ENCODE results near the gene ETNK2.

Gene ETNK2

DNA sequence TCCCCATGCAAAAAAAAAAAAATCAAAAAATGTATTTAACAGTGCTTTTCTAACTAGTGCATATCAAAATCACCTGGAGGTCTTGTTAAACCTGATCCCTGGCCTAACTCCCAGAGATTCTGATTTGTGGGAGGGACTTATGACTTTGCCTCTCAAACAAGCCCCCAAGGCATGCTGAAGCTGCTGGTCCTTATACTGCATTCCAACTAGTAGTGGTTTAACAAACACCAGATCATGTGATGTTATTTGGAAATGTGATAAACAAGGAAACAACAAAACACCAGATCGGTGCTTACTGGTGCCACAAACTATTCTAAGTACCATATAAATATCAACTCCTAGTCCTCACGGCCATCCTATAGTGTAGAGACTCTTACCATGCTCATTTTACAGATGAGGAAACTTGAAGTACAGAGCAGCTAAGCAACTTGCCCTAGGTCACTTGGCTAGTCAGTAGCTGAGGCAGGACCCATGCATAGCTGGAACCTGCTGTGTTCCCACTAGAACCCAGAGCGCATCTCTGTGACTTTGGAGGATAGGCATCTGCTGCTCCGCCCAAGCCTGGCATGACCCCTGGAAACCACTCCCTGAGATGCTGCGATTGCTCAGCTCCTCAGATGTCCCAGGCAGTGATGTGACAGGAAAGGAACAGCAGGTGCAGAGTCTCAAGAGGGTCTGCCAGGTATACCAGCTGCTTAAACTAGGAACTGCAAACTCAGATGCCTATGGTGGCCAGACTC, 40.8 kb downstream of the ETNK2 start:
- TF ChIP-seq, protein P1, sequence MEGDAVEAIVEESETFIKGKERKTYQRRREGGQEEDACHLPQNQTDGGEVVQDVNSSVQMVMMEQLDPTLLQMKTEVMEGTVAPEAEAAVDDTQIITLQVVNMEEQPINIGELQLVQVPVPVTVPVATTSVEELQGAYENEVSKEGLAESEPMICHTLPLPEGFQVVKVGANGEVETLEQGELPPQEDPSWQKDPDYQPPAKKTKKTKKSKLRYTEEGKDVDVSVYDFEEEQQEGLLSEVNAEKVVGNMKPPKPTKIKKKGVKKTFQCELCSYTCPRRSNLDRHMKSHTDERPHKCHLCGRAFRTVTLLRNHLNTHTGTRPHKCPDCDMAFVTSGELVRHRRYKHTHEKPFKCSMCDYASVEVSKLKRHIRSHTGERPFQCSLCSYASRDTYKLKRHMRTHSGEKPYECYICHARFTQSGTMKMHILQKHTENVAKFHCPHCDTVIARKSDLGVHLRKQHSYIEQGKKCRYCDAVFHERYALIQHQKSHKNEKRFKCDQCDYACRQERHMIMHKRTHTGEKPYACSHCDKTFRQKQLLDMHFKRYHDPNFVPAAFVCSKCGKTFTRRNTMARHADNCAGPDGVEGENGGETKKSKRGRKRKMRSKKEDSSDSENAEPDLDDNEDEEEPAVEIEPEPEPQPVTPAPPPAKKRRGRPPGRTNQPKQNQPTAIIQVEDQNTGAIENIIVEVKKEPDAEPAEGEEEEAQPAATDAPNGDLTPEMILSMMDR (IDR thresholded peaks at IDR 0.05; ENCODE audit: extremely low read depth, missing control alignments), result no peak
- DNase-seq (ENCODE audit: low spot score), result no peak

GRCh38 chr1:204108312-204109141, 43.3 kb downstream of the ETNK2 start:
- TF ChIP-seq, protein P1 (IDR thresholded peaks at IDR 0.05; ENCODE audit: extremely low read depth, missing control alignments), result no peak
- DNase-seq (ENCODE audit: low spot score), result no peak

DNA sequence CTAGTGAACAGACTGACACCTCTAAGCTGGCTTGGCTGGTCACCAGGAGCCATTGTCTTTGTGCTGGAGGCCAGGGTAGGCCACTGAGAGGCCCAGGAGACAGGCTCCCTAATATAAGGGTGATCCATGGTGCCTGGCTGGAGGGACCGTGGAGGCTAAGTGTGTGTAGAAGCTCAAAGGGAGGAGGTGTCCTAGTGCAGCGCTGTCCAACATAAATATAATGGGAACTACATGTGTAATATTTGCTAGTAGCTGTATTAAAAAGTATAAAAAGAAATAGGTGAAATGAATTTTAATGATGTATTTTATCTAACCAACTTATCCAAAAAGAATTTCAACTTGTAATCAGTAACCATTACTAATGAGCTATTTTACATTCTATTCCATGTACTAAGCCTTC, 44.0 kb downstream of the ETNK2 start:
- DNase-seq (ENCODE audit: low spot score), result no peak
- TF ChIP-seq, protein P1 (IDR thresholded peaks at IDR 0.05; ENCODE audit: extremely low read depth, missing control alignments), result no peak

DNA sequence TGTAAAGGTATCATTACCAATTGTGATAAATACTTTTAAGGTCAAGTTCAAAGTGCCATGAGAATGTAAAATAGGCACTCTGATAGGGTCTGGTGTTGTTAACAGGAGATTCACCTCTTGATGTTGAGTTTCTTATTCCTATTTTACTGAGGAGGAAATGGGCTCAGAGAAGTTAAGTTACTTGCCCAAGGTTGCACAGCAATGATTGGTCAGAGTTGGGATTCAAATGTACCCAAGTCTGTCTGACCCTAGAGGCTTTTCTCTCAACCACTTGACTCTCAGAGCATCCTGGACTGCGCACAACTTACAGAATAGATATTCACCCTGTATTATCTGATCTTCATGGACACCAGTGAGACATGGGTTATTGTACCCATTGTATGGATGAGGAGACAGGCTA, 45.0 kb downstream of the ETNK2 start:
- no peak for DNase-seq (ENCODE audit: low spot score)
- TF ChIP-seq, protein P1 (IDR thresholded peaks at IDR 0.05; ENCODE audit: extremely low read depth, missing control alignments), result no peak

- TF ChIP-seq, protein P1 (IDR thresholded peaks at IDR 0.05; ENCODE audit: extremely low read depth, missing control alignments), result no peak
- no peak for DNase-seq (ENCODE audit: low spot score)
These were observed 46.7 kb downstream of the ETNK2 start for GRCh38 chr1:204105131-204105515.

- TF ChIP-seq, protein P1 (IDR thresholded peaks at IDR 0.05; ENCODE audit: extremely low read depth, missing control alignments), result no peak
- DNase-seq (ENCODE audit: low spot score), result no peak
These were observed 47.3 kb downstream of the ETNK2 start for GRCh38 chr1:204104331-204105130.

DNA sequence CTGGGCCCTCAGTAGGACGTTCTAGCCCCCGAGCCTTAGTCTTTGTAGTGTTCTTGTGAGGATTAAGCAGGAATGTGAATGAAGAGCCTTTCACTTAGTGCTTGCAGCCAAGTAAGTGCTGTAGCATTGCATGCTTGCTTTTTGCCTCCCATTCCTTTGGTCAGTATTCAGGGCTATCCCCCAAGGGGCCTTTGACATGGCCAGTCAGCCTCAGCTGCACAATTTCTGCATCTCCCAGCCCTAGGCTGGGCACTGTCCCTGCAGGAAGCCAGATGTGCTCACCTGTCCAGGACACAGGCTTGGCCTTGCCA, 48.5 kb downstream of the ETNK2 start:
- TF ChIP-seq, protein P1 (IDR thresholded peaks at IDR 0.05; ENCODE audit: extremely low read depth, missing control alignments), result no peak
- DNase-seq (ENCODE audit: low spot score), result no peak
